ENCODE measurements around the gene ATOX1. TPM values are rescaled to one million over a fixed set of nuclear protein-coding genes. Genes with fewer than 3 reads are reported as not detected.

ATOX1 gene
- total RNA-seq, result 30.5 and 35.6 TPM in 2 replicates

DNA sequence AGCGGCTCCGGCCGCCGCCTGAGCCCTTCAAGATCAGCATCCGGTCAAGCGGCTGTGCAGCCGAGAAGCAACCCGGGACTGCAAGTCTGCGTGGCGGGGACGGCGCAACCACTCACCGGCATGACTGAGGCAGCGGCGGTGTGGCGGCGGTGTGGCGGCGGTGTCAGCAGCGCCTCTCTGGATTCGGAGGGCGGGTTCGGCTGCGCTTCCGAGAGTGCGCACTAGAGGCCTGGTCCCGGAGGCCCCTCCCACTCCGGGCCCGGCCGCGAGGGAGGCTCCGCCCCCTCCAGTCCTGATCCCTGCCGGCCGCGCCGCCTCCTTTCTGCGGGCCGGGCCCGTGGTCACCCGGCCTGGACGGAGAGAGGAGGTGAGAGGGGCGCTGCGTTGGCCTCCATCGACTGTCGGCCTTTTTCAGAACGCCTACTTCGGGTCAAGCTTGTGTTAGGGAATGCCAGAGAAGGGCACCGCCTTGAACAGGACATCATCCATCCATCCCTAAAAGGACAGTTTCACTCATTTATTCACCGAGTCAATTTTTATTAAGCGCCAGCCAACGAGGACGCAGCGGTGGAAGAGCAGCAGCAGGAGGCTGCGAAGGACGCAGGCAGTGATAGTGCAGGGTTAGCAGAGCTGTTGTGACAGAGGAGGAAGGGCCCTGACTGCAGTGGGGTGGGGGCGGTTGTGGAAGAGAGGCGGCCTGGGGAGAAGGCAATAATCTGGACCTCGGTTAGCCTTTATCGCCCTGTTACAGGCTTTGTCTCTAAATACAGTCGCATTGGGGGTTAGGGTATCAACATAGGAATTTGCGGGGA, at the start of gene ATOX1:
Gene ATOX1, minus strand, starts transcription at position 202 of the 812 bp plus-strand sequence. Its CDS starts 80 bp downstream, at position 122.

GRCh38 chr5:151771259-151772028, 13.0 kb upstream of the ATOX1 start, which contains the start of gene G3BP1:
Gene G3BP1 (plus strand): TSS chr5:151771954. CDS start chr5:151786621, 14,667 bp downstream.

Small RNAs within 50 kb of the gene (small RNA-seq; reads per million reads assigned to genes)
- 0.55 reads per million, percentile 2 among the genes with 10 or more reads in this experiment for gene RN7SKP232

Other genes with a start within 250 kb of the ATOX1 start
- gene FAT2, start 167.3 kb downstream of the ATOX1 start, total RNA-seq, result 6.6 and 21.9 TPM in 2 replicates
- 1,179 and 1,844 TPM in 2 replicates for gene SPARC, start 71.7 kb downstream of the ATOX1 start, total RNA-seq
- gene G3BP1, start 13.3 kb upstream of the ATOX1 start, total RNA-seq, result 190 and 214 TPM in 2 replicates
- gene GLRA1, start 166.2 kb upstream of the ATOX1 start, total RNA-seq, result not detected in 2 replicates

Data from hair follicle dermal papilla cell (primary cell).